NCI-H2107 (cell line): ENCODE results near the gene FGFR3.
"Not testable (repeated sequence)": the region's sequence is repeated elsewhere in the genome, so short reads cannot be mapped to it uniquely, and the experiment has no call there.

Experiments
- DNase-seq: peaks from one replicate; lab custom pipeline; 2025; lab: John Stamatoyannopoulos, UW

Gene FGFR3

DNA sequence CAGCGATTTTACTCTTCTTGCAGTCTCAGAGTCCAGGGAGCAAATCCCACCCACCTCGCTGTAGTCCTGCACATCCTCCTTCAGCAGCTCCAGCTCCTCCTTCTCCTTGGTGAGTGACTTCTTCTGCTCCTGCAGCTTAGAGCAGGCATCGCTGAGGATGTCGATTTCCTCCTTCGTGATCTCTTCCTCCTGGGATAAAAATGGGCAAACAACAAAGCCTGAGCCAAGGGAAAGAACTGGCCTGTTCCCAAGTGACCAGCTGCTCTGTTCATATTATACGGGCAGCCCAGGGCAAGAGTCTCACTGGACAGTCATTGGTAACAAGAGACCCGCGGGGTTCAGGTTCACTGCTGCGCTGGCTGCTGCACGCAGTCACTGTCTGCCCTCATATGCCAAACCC, 26.2 kb downstream of the FGFR3 start:
- DNase-seq, result no peak

DNA sequence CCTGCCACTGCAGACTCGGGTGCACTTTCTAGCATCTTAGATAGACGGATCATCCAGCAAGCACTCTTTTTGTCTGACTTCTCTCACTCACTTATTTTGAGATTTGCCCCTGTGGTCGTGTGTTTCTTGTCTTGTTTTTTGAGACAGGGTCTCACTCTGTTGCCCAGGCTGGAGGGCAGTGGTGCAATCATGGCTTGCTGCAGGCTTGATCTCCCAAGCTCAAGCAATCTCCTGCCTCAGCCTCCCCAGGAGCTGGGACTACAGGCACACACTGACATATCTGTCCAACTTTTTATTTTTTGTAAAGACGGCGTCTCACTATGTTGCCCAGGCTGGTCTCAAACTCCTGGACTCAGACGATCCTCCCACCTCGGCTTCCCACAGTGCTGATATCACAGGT, 26.7 kb downstream of the FGFR3 start:
- no peak for DNase-seq

DNA sequence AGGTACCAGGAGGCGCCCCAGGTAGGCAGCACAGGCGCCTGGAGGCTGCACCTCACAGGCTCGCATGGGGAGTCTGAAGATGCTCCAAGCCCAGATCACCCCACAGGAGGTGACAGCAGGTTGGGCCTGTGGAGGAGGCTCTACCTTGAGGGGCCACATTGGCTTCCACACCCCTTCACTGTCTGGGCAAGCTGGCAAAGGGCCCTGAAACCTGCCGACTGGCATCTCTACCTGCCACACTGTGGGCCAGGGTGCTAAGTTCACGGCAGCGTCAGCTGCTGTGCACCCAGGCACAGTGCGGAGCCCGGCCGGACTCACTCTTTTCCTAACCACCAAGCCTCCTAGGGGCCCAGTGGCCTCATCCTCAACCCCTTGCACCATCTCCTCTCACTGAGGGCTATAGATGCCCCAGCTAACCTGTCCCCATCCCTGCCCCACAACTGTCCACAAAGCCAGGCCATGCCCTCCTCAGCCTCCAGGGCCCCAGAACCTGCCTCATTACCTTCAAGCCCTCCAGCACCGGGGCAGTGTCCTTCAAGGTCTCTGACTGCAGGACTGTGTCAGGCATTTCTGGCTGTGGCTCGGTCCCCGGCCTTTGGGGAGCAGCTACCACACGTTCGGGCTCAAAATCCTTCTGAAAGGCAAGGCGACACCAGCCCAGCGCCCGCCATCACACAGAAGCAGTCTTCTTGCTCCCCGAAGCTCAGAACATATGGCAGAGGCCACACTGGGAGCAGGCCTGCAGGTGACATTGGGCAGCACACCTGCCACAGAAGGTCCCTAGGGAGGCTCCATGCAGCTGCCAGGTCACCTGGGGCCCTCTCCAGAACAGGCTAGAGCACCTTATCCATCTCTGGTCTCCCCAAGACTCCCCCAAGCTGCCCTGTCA, 28.8 kb downstream of the FGFR3 start:
- no peak for DNase-seq

DNA sequence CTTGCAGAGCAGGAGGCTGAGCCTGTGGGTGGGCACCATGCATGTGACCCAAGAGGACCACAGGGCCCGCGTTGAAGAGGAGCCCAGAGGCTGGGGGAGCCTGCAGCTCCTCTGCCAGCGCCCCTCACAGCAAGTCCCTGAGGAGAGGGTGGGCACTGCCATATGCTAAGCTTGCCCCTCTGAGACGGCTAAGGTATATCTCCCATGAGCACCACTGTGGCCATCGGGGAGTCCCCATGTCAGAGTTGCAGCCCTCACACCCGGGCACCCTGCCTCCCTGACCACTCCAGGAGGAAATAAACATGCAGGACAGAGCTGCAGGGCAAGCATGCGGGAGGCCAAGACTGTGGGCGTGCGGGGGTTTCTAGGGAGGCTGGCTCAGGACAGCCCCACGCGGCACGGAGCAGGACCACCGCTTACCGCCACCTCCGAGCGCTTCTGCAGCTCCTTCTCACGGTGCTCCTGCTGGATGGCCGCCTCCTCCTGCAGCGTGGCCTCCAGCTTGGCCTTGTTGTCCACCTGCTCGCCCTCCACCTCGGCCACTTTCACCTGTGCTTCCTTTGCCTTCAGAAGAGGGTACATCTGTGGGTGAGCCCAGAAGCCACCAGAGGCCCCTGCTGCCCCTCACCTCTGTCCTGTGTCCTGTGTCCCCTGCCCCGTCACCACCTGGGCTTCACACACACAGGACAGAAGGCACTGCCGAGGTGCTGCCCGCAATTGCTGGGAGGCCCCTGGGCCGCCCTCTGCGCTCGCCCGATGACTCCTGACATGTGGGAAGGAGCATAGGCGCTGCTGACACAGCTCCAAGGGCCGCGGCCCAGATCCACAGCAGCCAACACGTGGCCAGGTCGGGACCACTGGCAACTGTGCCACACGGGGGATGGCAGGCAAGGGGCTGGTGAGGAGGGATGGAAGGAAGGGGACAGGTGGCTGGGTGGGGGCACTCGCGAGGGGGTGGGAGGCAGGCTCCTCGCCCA, 29.8 kb downstream of the FGFR3 start:
- DNase-seq, result no peak

DNA sequence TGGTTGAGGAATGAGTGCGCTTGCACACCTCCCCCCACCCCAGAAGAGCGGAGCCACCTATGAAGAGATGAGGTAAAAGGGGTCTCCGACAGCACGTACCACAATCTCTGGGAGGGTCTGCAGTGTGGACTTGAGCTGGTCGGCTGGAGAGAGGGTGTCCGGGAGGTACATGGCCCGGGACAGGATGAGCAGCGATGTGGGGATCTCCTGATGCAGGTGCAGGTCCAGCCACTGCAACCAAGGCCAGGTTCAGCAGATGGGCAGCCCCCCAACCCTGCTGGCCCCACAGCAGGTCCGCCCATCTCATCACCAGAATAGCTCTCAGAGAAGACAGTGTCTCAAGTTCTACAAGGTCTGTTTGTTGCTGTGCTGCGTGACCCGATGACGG, 30.4 kb downstream of the FGFR3 start:
- DNase-seq, result no peak

DNA sequence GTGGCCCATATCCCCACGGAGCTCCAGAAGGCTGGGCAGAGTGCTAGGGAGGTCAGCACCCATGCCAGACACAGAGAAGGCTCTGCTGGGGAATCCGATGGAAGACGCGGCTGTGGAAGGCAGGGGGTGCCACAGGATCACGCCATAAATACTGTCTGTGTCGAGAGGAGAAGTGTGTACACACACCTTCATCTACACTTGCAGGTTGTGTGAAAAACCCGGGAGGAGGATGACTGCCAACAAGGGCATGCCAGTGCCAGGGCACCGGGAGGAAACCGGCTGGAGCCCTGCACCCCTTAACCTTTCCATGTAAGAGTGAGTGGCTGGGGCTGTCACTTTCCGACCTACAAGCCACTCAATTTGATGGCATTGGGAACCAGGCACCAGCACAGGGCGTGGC, 31.7 kb downstream of the FGFR3 start:
- no peak for DNase-seq

DNA sequence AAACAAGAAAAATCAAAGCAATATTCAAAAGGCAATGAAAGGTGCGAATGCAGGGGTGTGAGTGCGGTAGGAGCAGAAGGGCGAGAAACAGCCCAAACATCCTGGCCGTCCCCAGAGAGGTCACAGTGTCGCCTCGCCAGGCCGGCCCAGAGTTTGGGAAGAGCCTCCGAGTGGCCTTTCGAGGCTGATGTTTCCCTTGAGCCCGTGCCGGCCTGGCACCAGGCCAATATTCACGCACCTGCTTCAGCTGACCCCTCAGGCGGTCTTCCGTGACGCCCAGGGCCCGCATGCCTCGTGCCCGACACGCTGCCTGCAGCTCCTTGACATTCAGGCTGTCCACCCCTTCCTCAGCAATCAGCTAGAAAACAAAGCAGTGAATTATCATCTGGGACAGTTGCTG, 32.2 kb downstream of the FGFR3 start:
- no peak for DNase-seq

DNA sequence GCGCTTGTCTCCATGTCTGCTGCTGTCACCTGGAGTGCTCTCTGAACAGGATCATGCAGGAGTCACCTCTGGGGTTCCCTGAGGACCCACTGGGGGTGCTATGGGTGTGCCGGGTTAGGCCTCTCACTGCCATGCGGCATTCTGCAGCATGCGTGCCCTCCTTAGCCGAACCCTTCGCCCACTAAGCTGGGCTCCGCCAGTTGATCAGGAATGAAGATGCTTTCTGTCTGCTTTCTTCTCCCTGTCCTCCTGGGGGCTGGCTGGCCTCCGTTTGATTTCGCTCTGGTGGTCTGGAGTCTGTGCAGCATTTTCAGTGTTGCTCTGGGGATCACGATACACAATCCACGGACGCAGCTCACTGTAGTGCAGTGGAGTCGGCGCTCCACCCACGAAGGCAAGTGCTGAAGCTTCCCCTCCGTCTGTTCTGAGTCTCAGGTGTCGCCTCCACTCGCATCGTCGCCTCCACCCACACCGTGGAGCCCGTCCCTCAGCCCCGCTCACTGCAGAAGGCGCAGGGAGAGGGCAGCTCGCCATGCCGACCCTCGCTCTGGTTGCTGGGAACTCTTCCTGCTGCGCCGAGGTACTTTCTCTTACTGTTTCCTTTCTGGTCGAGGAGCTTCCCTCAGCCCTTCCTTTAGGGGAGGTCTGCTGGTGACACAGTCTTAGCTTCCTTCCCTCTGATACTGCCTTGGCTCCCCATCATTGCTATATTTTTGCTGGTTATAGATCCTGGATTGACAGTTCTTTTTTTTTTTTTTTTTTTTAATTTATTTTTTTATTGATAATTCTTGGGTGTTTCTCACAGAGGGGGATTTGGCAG, 33.6 kb downstream of the FGFR3 start:
- DNase-seq, result no peak

DNA sequence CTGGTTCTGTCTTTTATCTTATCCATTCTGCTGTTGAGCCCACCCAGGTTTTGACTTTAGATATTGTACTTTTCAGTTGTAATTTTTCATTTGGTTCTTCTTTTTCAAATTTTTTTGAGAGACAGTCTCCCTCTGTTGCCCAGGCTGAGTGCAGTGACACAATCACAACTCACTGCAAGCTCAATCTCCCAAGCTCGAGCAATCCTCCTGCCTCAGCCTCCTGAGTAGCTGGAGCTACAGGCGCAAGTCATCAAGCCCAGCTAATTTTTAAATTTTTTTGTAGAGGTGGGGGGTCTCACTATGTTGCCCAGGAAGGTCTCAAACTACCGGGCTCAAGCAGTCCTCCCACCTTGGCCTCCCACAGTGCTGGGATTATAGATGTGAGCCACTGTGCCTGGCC, 37.1 kb downstream of the FGFR3 start:
- no peak for DNase-seq

DNA sequence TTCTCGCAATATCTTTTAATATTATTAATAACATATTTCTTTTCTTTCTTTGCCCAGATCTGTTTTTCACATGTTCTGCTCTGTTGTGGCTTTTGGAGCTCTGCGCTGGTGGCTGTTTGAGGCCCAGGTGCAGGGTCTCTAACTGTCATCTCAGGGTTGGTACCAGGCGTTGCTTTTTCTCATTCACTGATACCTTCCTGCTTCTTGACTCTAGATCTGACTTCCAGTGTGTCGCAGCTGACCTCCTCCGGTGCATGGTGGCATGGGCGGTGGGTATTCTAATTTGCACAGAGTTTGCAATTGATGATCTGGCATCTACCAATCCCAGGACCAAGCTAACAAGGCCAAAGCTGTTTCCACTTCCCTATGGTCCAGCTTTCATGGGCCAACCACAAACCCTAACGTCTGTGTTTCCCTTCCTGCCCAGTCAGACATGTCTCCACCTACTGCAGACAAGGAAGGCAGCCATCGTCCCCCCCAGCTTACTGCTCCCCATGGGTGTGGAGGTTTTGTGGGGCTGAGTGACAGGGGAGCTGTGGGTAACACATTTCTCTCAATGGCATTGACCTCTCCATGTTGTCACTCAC, 37.6 kb downstream of the FGFR3 start:
- DNase-seq, result no peak

DNA sequence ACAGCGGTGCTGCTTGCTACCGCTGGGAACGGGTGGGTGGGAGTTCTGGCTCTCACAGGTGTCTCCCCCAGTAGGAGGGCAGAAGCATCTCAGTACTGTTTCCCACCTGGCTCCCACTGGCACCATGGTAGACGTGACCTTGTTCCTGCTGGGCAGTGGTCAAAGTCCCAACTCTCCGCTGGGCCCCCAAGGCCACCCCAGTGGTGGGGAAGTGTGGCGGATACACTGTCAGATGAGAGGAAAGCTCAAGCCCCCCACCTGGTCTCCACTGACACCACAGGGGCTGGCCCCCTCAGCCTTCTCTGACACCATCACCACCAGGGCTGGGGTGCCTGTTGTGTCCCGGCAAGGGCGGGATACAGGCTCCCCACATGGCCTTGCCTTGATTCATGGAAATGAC, 38.2 kb downstream of the FGFR3 start:
- no peak for DNase-seq

DNA sequence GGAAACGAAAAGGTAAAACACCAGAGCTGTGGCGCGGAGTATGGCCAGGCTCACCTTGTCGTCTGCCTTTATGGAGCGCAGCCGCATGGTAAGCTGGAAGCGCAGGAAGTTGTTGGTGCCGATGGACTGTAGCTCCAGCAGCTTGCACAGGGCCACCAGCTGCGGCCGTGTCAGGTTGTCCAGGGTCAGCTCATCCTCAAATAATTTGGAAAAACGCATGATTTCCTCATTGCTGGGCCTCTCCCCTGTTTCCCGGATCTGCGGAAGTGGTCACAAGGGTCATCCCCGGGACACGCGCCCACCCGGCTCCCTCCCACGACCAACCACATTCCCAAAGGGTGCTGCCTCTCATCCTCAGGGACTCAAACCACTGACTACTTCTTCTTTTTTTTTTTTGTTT, 39.6 kb downstream of the FGFR3 start:
- DNase-seq, result no peak

DNA sequence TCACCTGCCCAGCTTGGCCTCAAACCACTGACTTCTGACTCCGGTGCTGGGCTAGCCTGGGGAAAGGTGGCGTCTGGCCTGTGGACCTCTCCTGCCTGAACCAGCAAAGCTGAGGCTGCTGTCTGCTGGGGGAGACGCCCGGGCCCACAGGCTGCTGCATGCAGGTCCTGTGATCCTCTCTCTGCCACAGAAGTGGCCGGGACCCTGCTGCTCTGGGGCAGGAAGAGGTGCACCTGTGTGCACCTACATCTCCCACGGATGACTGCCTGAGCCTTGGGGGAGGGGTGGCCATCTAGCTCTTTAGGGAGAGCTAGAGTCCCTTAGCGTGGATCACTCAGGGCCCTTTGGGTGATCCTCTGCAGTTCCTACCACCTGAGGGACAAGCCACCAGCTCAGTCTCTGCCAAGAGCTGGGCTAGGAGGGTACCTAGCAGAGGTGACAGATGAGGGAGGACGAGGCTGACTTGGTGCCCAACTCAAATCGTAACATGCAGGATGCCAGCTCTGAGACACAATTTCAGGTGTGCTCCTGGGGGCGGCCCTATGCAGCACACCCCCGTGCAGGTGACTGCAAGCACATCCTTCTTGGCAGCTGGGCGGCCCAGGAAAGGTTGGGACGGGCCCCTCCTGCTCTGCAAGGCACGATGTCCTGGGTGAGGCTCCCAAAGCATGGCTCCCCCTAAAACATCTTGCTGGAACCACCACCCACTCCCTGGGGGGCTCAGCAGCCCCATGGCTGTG, 40.4 kb downstream of the FGFR3 start:
- no peak for DNase-seq

DNA sequence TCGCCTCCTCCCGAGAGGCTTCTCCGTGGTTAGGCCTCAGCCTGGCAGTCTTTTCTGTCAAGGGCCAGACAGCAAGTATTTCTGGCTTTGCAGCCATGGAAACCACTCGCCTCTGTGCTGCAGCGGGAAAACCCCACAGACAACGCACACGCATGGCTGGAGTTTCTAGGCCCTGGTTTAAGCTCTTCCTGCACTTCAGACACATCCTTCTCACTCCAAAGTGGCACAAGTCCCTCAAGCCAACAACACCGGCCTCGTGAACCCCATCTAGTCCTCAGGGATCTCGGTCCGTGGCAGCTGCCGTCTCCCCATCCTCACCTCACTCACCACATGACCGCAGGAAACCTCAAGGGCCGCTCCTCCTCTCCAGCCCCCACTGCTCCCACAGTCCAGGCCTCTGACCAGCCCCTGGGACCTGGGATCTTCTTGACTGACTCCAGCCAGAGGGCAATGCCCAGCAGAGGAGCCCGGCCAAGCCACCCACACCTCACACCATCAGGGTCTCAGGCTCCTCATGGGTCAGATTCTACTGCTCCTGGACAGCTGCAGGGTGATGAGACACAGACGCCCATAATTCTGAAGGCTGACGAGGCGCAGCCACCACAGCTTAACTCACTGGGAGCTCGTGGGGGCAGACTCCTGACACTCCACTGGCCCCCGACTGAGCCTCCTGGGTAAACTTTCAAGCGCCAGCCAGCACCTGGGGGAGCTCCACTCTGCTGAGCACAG, 41.1 kb downstream of the FGFR3 start:
- no peak for DNase-seq

DNA sequence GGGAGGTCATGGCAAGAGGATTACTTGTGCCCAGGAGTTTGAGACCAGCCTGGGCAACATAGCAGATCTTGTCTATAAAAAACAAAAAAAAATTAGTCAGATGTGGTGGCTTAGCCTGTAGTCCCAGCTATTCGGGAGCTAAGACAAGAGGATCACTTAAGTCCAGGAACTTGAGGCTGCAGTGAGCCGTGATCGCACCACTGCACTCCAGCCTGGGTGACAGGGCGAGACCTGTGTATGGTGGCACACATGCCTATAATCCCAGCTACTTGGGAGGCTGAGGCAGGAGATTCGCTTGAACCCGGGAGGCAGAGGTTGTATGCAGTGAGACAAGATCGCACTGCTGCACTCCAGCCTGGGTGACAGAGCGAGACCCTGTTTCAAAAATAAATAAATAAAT, 42.7 kb downstream of the FGFR3 start:
- not testable (repeated sequence) for DNase-seq

DNA sequence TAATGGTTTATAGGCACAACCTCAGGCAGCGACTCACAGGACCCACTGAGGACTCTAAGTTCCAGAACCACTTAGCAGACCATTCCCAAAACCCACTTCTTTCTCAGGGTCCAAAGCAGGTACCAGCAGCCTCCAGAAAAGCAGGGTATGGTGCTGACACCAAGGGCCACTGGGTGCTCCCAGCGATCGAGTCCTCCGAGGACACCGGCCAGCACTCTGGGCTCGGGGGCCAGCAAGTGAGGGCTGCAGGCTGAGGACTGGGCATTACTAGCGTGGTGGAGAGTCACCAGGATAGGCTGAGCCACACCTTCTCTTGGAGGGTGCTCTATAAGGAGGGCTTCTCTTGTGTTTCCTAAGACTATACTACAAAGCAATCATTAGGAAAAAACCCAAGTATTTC, 43.6 kb downstream of the FGFR3 start:
- DNase-seq, result no peak

DNA sequence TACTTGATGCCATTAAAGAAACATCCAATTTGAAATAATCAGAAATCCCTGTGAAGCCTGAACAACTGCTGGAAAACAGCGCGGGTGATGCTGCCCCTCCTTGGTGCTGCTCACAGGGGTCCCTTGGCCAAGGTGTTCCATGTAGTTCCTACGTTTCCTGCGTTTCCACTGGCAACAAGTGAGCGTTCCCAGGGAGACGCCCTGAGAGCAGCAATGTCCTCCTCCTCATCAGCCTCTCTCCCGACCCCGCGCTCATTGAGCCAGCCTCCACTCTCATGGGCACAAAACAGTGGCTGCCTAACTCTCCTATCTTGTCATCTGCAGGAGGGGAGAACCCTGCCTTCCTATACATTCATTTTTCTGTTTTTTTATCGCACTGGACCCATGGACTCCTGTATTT, 44.0 kb downstream of the FGFR3 start:
- no peak for DNase-seq

DNA sequence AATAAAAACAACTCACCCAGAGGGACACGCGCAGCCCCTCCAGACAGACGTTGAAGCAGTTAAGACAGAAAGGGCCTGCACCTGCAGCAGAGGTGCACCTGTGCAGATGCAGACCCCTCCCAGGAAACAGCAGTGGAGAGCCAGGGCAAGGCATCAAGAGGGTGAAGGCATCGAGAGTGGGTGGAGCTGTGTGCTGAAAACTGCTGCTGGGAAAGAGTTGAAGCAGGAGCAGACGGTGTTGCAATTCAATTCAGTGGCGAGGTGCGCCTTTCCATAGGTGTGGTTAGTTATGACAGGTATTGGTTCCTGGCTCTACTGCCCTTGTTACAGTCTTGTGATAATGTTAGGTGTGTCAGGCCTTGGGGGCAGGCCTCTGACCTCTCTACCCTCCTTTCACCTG, 46.2 kb downstream of the FGFR3 start:
- no peak for DNase-seq

DNA sequence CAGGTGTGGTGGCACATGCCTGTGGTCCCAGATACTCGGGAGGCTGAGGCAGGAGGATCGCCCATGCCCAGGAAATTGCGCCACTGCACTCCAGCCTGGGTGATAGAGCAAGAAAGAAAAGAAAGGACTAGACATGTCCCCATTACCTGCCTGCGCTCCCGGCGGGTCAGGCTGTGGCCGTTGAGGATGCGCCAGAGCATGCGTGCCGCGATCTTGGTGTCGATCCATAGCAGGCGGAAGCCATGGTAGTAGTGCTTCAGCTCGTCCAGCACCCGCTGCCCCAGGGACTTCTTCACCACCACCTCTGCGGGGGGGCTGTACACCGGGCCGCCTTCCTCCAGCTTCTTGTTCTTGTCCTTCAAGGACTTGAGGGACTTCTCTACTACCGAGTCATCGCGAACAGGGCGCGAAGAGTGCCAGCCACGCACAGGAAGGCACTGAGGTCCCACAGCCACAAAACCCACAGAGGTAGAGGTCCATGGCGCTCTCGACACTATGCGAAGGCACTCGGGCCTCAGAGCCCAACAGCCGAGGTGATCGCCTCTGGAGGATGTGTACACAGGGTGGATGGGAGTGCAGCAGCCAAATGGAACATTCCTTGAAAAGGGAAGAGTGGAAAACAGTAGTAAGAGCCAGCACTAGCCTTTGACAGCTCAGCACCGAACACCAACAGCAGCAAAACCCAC, 48.3 kb downstream of the FGFR3 start:
- no peak for DNase-seq

DNA sequence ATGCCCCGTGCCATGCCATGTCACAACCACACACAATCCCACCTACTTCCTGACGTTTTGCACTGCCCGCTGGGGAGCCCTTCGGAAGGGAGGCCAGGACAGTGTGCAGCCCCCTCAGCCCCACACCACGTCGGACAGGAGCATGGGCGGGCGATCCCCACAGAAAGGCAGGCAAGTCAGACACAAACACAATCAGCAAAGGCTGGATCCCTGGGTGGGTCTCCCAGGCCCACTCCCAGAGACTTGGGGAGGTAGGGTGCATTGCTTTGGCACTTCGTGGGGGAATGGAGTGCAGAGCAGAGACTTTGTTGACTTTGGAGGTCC, 48.8 kb downstream of the FGFR3 start:
- DNase-seq, result no peak
